Measurements from ENCODE around the gene PRICKLE4. TPM values are rescaled to one million over a fixed set of nuclear protein-coding genes. Genes with fewer than 3 reads are reported as not detected.
A peak's percentile ranks its signal among the peaks of the same experiment; 100 is the strongest.

PRICKLE4 gene
- total and polyA plus RNA-seq, 2 of the 13 experiments (the other 11 are each of a cell fraction or from before 2014, with no cell fraction given), result 0.92 to 1.2 TPM

- TF ChIP-seq KAT8 (CRISPR knock-in tag; IDR thresholded peaks at IDR 0.05) (peak; percentile 69), ZNF234 (CRISPR knock-in tag; conservative IDR thresholded peaks at IDR 0.05) (no peak), CSRNP2 (CRISPR knock-in tag; conservative IDR thresholded peaks at IDR 0.05; ENCODE audit: low read depth) (no peak), ZNF652 (CRISPR knock-in tag; IDR thresholded peaks at IDR 0.05; ENCODE audit: borderline replicate concordance, low read depth) (no peak), GATAD2A (CRISPR knock-in tag; IDR thresholded peaks at IDR 0.05) (peak; percentile 43; the same call in 1 of the 2 replicates), SATB2 (CRISPR knock-in tag; IDR thresholded peaks at IDR 0.05) (no peak), RBM22 (optimal IDR thresholded peaks at IDR 0.05; ENCODE audit: low read length) (no peak), PRPF4 (IDR thresholded peaks at IDR 0.05; ENCODE audit: low read depth, low read length, poor library complexity, severe bottlenecking) (no peak), IKZF5 (CRISPR knock-in tag; IDR thresholded peaks at IDR 0.05) (peak; percentile 54; the same call in 1 of the 2 replicates), PRDM10 (CRISPR knock-in tag; IDR thresholded peaks at IDR 0.05; ENCODE audit: low read depth) (0 out of 2 replicates have a peak, but pooled peaks have one; percentile 12), ZNF720 (CRISPR knock-in tag; IDR thresholded peaks at IDR 0.05) (no peak), PBX2 (CRISPR knock-in tag; IDR thresholded peaks at IDR 0.05) (no peak), TAF1 (CRISPR knock-in tag; IDR thresholded peaks at IDR 0.05) (peak; percentile 59; the same call in 1 of the 2 replicates), HNRNPK (IDR thresholded peaks at IDR 0.05; ENCODE audit: low read depth, low read length, poor library complexity, severe bottlenecking) (peak; percentile 9), ZFYVE20 (CRISPR knock-in tag; IDR thresholded peaks at IDR 0.05; ENCODE audit: borderline replicate concordance, low read depth) (no peak)
Observed at GRCh38 chr6:41733707-41734665, 46.6 kb upstream of the PRICKLE4 start (continued).

Measured in HepG2 (cell line).